ENCODE measurements around the gene ITGAE.
A peak's percentile ranks its signal among the peaks of the same experiment; 100 is the strongest.

ITGAE gene

GRCh38 chr17:3817851-3818605 is 17.0 kb upstream of the ITGAE start:
- no peak for DNase-seq

- DNase-seq: no peak
These were observed 14.9 kb upstream of the ITGAE start for GRCh38 chr17:3815925-3816324.

GRCh38 chr17:3815122-3815521 is 14.1 kb upstream of the ITGAE start:
- no peak for DNase-seq

GRCh38 chr17:3814361-3814760 is 13.4 kb upstream of the ITGAE start:
- DNase-seq: no peak

GRCh38 chr17:3813171-3813570 is 12.2 kb upstream of the ITGAE start:
- no peak for DNase-seq

- no peak for DNase-seq
These were observed 11.8 kb upstream of the ITGAE start for GRCh38 chr17:3812771-3813170.

GRCh38 chr17:3812284-3812683 is 11.3 kb upstream of the ITGAE start:
- DNase-seq: no peak

- DNase-seq: no peak
These were observed 9.0 kb upstream of the ITGAE start for GRCh38 chr17:3810019-3810418.

GRCh38 chr17:3809135-3809534 is 8.1 kb upstream of the ITGAE start:
- DNase-seq: no peak

GRCh38 chr17:3808701-3809100 is 7.7 kb upstream of the ITGAE start:
- no peak for DNase-seq

GRCh38 chr17:3805581-3805980 is 4.6 kb upstream of the ITGAE start:
- DNase-seq: no peak

GRCh38 chr17:3804503-3804931 is 3.5 kb upstream of the ITGAE start:
- no peak for DNase-seq

GRCh38 chr17:3803308-3803640 is 2.3 kb upstream of the ITGAE start:
- no peak for DNase-seq

GRCh38 chr17:3802461-3803307 is 1.7 kb upstream of the ITGAE start:
- no peak for DNase-seq

GRCh38 chr17:3801792-3802191 is 804 bp upstream of the ITGAE start:
- DNase-seq: no peak

- DNase-seq: no peak
These were observed 359 bp upstream of the ITGAE start for GRCh38 chr17:3801347-3801746.

- DNase-seq: no peak
These were observed 1.6 kb downstream of the ITGAE start for GRCh38 chr17:3799181-3799945.

- DNase-seq: no peak
These were observed 2.5 kb downstream of the ITGAE start for GRCh38 chr17:3798273-3799180.

GRCh38 chr17:3796822-3797170 is 4.2 kb downstream of the ITGAE start:
- DNase-seq: no peak

- DNase-seq: no peak
These were observed 4.7 kb downstream of the ITGAE start for GRCh38 chr17:3796110-3796821.

- peak in 1 of 2 experiments; percentile 14 for DNase-seq
These were observed 5.4 kb downstream of the ITGAE start for GRCh38 chr17:3795390-3796102.

All from cerebellar nuclear complex (tissue), 1 donor.